Activated T-cell treated with anti-CD3 and anti-CD28 coated beads for 48 hours (primary cell): ENCODE data around the gene ZNF860.

Source experiments
- DNase-seq: peaks from one replicate; pipeline ENCODE4 v3.0.0-alpha.2; 2020; ENCODE audit warnings: low read depth

The ZNF860 gene

DNA sequence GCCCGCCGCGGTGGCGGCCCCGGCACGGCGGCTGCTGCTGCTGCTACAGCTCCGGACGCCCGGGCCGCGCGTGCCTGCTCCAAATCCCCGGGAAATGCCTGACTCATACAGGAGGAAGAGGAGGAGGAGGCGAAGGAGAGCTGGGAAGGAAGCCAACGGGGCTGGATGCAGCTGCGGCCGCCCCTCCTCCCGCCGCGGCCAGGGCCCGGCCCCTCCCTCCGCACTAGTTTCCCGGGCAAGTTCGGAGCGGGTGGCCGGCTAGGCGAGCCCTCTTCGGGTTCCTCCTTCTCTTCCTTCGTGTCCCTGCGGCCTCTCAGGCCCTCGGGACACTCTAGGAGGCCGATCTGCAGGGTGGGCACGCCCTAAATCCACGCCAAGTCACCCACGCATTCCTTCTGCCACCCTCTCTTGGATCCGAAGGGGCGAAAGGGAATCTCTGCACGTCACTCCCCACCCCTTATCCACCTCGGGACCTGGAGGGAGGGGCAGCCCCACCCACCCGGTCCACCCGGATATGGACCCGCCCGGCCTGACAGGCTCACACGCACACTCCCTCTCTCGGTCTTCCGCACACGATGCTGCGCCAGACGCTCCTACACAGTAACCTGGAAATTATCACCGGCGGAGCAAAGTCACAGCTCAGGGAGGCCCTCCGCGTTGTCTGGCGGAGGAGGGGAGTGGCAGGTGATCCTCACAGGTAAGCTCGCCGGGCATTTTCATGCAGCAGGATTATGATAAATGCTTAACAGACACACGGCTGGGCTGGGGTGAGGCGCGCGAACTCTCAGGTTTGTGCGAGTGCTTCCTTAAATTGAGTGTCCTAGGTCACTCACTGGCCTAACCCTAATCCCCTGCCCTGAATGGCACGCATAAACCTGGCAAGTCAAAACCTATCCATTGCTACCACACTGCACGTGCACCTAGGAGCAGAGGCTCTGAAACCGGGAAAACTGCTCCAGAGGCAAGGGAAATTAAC is at the start of gene ZNF860, which contains the start of gene OSBPL10:
ZNF860 (plus strand) TSS at position 545 of the 976 bp plus-strand sequence. CDS start 7,330 bp downstream, outside the sequence.
OSBPL10 (minus strand) TSS at position 57 of the 976 bp plus-strand sequence. CDS start 83 bp downstream, outside the sequence.
- peak; percentile 32 for DNase-seq

GRCh38 chr3:31932990-31933389 is 48.6 kb upstream of the ZNF860 start:
- no peak for DNase-seq

DNA sequence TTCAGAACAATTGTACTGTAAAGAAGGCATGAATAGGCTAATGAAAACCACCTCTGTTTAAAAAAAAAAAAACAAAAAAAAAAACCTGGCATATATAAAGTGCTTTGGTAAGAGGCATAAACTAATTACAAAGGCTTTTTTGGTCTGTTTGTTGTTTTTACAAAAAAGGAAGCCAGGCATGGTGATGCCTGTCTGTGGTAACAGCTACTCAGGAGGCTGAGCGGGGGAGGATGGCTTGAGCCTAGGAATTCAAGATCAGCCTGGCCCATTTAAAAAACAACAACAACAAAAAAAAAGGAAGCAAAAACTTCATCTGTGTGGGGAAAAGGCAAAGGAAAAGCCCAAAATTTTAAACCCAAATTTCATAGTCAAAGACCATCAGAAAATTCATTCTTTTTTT is 47.5 kb upstream of the ZNF860 start:
- DNase-seq, result no peak

DNA sequence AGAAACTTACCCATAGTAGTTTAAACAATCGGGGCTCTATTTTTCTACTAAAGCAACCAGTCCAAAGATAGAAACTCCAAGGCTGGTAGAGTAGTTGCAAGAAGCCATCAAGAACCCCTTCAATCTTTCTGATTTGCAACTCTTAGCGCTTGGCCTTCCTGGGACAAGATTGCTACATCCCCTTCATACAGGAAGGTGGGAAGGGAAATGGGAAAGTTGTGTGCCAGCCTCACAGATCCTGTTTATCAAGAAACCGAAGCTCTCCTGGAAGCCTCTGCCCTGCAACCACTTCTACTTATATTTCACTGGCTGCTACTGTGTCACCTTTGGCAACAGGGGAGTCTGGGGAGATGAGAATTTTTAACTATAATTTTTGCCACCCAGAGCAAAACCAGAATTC is 46.7 kb upstream of the ZNF860 start:
- DNase-seq, result no peak

DNA sequence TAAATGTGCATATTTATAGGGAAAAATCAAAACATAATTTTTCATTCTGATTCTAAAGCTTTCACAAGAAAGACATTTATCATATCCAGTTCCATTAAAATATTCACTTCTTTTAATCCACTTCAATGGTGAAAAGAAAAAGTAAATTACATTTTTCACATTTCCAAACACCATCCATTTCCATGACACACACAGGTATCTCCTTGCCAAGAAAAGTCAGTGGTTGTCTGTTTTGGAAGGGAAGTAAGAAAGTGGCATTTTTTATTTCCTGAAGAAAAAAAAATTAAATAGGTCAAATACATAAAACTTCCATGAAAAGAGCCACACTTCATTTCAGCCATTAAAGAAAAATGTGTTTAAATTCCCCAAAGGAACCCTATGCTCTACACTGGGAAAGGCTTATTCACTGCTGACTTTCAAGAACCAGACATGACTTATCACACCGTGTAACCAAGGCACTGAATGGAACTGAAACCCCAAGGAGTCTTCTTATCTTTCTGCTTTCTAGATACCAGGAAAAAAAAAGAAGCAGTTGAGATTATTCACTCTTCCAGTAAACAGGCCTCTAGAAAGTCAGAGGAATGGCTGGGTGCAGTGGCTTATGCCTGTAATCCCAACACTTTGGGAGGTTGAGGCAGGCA is 45.0 kb upstream of the ZNF860 start:
- DNase-seq, result no peak

GRCh38 chr3:31937225-31937624 is 44.3 kb upstream of the ZNF860 start:
- DNase-seq, result no peak

DNA sequence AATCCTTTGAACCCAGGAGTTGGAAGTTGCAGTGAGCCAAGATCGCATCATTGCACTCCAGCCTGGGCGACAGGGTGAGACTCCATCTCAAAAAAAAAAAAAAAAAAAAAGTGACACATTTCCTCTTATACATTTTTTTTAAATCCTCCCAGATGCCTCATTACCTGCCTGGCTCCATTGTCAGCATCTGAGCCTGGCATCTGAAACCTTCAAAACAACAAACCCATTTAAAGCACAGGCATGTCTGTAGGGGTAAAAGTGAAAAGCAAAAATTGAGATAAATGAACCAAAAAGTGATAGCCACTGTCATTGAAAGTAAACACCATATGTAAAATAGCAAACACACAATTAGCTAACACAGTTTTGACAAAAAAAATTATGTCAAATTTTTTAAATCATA is 39.1 kb upstream of the ZNF860 start:
- DNase-seq, result no peak

- no peak for DNase-seq
These were observed 38.5 kb upstream of the ZNF860 start for GRCh38 chr3:31943041-31943440.

GRCh38 chr3:31945738-31946052 is 35.9 kb upstream of the ZNF860 start:
- no peak for DNase-seq

- no peak for DNase-seq
These were observed 35.0 kb upstream of the ZNF860 start for GRCh38 chr3:31946484-31947081.

DNA sequence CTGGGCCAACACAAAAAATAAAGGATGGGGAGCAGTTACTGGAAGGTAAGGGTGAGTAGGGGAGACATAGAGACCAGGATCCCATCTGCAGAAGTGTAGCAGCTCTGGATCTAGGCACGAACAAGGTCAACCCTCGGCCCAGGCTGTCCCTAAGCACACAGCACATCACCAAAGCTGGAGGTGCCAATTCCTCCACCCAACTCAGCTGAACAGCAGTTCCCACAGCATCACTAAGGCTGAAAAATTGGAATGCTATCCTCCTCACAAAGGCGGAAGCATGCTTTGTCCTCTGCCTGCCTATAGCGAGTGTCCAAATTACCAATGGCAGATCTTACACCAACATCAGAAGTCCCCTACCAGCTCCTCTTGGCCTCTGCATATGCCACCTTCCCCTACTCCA is 34.4 kb upstream of the ZNF860 start:
- no peak for DNase-seq

GRCh38 chr3:31947671-31948091 is 33.9 kb upstream of the ZNF860 start:
- no peak for DNase-seq

- no peak for DNase-seq
These were observed 33.3 kb upstream of the ZNF860 start for GRCh38 chr3:31948280-31948679.

- DNase-seq, result no peak
These were observed 29.3 kb upstream of the ZNF860 start for GRCh38 chr3:31952205-31952604.

DNA sequence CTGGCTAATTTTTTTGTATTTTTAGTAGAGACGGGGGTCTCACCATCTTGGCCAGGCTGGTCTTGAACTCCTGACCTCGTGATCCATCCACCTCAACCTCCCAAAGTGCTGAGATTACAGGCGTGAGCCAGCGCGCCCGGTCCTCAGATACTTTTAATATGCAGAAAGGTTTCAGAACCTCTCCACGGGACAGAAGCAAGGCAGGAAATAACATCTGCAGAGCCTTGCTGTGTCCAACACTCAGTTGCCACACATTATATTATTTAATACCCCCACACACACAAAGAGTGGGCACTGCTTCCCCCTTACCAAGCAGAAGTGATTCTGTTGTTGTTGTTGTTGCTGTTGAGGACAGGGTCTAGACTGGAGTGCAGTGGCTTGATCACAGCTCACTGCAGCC is 28.5 kb upstream of the ZNF860 start:
- no peak for DNase-seq

DNA sequence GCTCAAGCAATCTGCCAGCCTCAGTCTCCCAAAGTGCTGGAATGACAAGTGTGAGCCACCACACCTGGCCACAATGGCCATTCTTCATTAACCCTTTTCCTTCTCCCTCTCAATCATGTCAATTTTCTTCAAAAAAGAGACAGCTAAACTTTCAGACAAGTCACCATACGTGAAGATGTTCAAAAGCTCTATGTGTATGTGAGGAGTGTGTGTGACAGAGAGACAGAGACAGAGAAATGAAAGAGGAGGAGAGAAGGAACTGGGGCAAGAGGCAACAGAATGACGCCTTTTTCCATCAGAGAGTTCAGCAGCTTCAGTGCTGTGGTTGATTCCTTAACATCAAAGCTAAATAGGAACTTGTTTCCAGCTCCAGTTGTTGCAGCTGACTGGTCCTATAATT is 27.9 kb upstream of the ZNF860 start:
- no peak for DNase-seq

DNA sequence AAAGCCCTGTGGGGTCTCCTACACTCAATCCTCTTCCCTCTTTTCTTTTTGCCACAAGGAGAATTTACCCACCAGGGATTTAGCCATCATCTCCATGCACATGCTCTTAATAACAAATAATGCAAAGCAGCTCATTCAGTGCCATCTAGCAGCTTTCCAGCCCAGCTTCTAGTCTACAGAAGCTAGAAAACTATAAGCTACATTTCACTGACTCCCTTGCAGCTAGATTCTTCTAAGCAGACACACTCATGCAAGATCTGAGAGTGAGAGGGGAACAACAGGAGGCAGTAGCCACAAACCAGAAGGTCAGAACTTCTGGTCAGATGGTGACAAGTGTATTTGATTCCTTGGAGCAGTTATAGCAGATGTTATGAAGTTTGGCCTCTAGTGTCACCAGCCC is 26.0 kb upstream of the ZNF860 start:
- no peak for DNase-seq

GRCh38 chr3:31957106-31957505 is 24.4 kb upstream of the ZNF860 start:
- DNase-seq, result no peak

DNA sequence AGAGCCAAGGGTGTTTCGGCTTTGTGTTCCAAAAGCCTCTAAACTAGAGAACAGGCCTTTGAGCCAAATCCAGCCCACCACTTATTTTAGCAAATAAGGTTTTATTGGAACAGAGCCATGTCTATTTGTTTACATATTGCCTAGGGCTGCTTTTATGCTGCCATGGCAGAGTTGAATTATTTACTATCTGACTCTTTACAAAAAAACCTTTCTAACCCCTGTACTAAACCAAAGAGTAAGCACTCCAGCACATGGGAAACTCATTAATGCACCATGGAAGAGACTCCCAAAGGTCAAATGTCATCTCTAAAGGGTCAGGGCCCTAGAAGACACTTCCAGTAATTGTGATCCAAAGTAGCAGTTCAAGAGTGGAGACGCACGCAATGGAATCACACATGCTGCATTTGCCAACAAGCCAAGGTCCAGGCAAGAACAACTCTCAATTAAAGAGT is 22.8 kb upstream of the ZNF860 start:
- DNase-seq, result no peak

GRCh38 chr3:31959251-31959650 is 22.3 kb upstream of the ZNF860 start:
- DNase-seq, result no peak

DNA sequence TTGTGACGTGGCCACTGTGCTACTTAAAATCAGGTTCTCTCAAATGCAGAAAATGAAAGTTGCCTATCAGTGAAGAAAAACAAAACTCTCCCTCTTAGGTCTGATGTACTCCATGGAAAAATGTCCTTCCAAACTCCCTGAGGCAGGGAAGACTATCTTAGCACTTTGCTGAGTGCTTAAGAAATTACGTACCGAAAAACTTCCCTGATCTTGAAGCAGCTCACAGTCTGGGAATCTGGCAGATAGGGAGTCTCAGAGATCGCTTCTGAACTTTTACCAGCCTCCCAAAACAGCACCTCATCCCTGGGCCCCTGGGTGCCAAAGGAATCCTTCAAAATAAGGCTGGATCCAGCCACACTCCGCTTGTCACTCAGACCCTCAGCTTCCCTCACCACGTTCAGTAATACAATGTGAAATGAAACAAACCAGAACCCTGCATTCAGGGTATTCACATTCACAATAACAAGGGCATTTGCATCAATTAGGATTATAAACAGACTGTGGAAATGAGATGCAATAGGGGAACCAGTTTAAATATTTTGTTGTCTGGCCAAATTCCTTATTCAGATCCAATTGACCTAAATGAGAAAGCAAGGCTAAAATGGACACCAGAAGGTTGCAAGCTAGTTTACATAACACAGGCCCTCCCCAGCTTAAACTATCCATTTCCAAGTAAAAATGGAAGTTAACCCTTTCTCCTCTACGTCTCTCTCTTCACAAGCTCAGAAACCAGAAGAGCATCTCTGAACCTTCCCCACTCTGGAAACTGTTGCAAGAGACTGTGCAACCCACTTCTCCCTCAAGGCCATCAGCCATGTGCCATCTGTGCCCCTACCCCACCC is 21.4 kb upstream of the ZNF860 start:
- DNase-seq, result no peak
